Central memory CD8-positive, alpha-beta T cell (primary cell): Measurements from ENCODE around the gene SGSH.

Experiments
- ATAC-seq: fragments of 150-1000 bp; cut with Tn5 transposase; replicated peaks from 2 replicates; pipeline ENCODE4 v1.10.0; 2022; ENCODE audit warnings: mild to moderate bottlenecking, moderate FRiP score, moderate number of reproducible peaks; ENCODE audit not compliant: poor library complexity, severe bottlenecking; ENCODE audit errors: extremely low read depth
- DNase-seq, 2 donors: peaks; one replicate each; pipeline ENCODE4 v3.0.0; 2021; ENCODE audit warnings: low spot score in 2 of 2
- H3K27ac Mint-ChIP-seq: one replicate; pipeline ENCODE4 v1.8.0; 2022; ENCODE audit warnings: low read depth, mild to moderate bottlenecking, moderate library complexity, mixed read lengths
- H3K27me3 Mint-ChIP-seq: one replicate; pipeline ENCODE4 v1.8.0; 2022; ENCODE audit warnings: mixed read lengths
- H3K36me3 Mint-ChIP-seq: one replicate; pipeline ENCODE4 v1.8.0; 2022; ENCODE audit warnings: mild to moderate bottlenecking, moderate library complexity, mixed read lengths; ENCODE audit not compliant: insufficient read depth
- H3K4me1 Mint-ChIP-seq: one replicate; pipeline ENCODE4 v1.8.0; 2022; ENCODE audit warnings: mixed read lengths
- H3K4me3 Mint-ChIP-seq: one replicate; pipeline ENCODE4 v1.8.0; 2022; ENCODE audit warnings: mild to moderate bottlenecking, moderate library complexity, mixed read lengths
- H3K9me3 Mint-ChIP-seq: one replicate; pipeline ENCODE4 v1.8.0; 2022; ENCODE audit warnings: mixed read lengths

SGSH gene

DNA sequence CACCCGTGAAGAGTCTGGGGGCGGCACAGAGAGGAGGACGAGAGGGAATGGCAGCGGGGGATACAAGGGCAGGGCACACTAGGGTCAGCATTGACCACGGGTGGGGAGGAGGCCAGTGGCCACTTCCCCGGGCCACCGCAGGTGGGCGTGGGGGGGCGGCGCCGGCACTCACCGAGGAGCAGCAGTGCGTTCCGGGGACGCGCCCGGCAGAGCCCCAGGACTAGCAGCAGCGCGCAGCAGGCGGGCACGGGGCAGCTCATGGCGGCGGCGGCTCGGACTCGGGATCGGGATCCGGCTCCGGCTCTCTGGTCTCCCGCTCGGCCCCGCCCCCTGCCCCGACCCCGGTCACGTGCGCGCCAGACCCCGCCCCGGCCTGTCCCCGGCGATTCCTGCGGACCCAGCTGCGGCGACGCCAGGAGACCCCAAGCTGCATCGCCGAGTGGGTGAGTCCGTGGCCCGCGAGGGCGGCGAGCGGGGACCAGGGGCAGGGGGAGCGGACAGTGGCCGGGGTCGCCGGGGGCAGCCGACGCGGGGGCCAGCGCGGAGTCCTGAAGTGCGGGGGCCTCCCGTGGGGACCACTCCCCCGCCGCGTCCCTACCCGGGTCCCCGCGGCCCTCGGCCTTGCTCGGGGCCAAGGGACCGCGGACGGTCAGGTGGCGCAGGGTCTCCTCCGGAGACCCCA is at the start of gene SGSH, which contains the start of gene SLC26A11:
Gene SGSH (minus strand): TSS at position 280 of the 682 bp plus-strand sequence. CDS start 20 bp downstream, at position 260.
Gene SLC26A11 (plus strand): TSS at position 374 of the 682 bp plus-strand sequence. CDS start 1,134 bp downstream, outside the sequence.
- Mint-ChIP-seq H3K27ac (peak within 1 kb of the TSS; percentile 98), H3K9me3 (no peaks in the 10 kb centered on the region), H3K4me1 (peaks cover 50% of the 10 kb centered on the region), H3K27me3 (no peaks in the 10 kb centered on the region), H3K4me3 (peak within 1 kb of the TSS; percentile 90), H3K36me3 (peaks cover 14% of the 10 kb centered on the region)
- peak; percentile 48 for ATAC-seq
- DNase-seq: peak in 1 of 2 donors; percentile 25

DNA sequence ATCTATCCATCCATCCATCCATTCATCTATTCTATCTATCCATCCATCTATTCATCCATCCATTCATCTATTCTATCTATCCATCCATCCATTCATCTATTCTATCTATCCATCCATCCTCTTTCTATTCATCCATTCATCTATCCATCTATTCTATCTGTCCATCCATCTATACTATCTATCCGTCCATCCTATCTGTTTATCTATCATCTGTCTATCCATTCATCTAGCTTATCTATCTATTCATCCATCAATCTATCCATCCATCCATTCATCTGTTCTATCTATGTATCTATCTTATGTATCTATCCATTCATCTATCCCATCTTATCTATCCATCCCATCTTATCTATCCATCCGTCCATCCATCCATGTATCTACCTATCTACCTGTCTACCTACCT is 49.3 kb upstream of the SGSH start:
- no peaks in the 10 kb centered on the region for H3K9me3 Mint-ChIP-seq
- ATAC-seq (no peak), DNase-seq (no peak)
- H3K4me3 Mint-ChIP-seq: no peak overlapping the region
- peaks cover 41% of the 10 kb centered on the region for H3K4me1 Mint-ChIP-seq
- H3K27ac Mint-ChIP-seq: no peak overlapping the region
- no peaks in the 10 kb centered on the region for H3K27me3 Mint-ChIP-seq
- peaks cover 51% of the 10 kb centered on the region for H3K36me3 Mint-ChIP-seq

DNA sequence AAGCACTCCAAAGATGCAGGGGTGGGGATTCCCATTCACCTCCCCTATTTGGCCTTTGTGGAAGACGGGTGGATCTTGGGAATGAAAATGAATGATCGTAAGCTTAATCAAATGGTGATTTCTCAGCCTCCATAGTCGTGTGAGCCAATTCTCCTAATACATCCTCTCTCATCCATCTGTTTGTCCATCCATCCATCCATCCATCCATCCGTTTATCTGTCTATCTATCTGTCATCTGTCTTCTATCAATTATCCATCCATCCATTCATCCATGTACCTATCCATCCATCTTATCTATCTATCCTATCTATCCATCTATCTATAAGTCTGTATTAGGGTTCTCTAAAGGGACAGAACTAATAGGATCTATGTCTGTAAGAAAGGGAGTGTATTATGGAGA is 48.3 kb upstream of the SGSH start:
- no peak overlapping the region for H3K4me3 Mint-ChIP-seq
- H3K4me1 Mint-ChIP-seq: peaks cover 40% of the 10 kb centered on the region
- no peak for DNase-seq
- H3K36me3 Mint-ChIP-seq: peaks cover 50% of the 10 kb centered on the region
- no peak overlapping the region for H3K27ac Mint-ChIP-seq
- no peak for ATAC-seq
- H3K27me3 Mint-ChIP-seq: no peaks in the 10 kb centered on the region
- H3K9me3 Mint-ChIP-seq: no peaks in the 10 kb centered on the region

DNA sequence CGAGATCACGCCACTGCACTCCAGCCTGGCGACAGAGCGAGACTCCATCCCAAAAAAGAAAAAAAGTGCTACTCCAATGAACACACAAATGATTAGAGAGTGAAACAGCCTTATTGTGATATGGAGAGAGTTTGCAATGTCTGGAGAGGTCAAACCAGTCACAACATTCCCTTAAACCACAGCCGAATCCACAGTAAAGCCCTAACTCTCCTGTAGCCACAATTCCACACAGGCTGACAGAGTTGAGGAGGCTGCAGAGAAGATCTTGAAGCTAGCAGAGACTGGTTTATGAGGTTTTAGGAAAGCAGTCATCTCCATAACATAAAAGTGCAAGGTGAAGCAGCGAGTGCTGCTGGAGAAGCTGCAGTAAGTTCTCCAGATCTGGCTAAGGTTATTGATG is 47.3 kb upstream of the SGSH start:
- no peaks in the 10 kb centered on the region for H3K27me3 Mint-ChIP-seq
- peaks cover 47% of the 10 kb centered on the region for H3K36me3 Mint-ChIP-seq
- peaks cover 40% of the 10 kb centered on the region for H3K4me1 Mint-ChIP-seq
- no peaks in the 10 kb centered on the region for H3K9me3 Mint-ChIP-seq
- DNase-seq (no peak), ATAC-seq (no peak)
- H3K27ac Mint-ChIP-seq: no peak overlapping the region
- H3K4me3 Mint-ChIP-seq: peak overlapping the region; percentile 27

DNA sequence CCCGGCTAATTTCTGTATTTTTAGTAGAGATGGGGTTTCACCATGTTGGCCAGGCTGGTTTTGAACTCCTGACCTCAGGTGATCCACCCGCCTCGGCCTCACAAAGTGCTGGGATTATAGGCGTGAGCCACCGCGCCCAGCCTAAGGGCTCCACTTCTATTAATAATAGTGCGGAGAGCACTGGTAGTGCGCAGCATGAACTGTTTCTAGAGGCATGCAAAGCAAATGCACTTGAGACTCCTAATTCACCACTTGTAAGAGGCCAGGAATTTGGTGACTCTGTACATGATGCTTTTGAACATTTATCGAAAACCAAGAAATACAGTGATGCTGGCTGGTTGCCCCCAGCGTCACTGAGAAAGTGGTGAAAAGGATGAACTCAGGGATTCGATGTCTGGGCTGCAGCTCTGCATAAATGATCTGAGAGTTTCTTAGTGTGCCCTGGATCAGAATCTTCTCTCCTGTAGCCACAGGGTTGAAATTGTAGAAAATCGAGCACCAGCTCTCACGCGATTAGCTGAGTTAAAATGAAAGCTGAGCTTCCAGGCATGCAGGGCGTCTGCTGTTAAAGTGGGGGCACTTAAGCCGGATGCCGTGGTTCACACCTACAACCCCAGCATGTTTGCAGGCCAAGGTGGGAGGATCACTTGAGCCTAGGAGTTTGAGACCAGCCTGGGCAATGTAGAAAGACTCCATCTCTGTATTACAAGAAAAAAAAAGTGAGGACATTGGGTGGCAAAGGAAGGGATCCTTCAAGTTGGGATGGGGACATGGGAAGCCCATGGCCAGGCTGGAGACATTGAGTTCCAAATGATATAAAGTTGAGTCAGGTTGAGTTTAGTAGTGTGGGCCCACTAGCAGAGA is 45.3 kb upstream of the SGSH start:
- peaks cover 44% of the 10 kb centered on the region for H3K4me1 Mint-ChIP-seq
- H3K9me3 Mint-ChIP-seq: no peaks in the 10 kb centered on the region
- H3K4me3 Mint-ChIP-seq: peak overlapping the region; percentile 94
- ATAC-seq: peak; percentile 75
- no peaks in the 10 kb centered on the region for H3K27me3 Mint-ChIP-seq
- peaks cover 47% of the 10 kb centered on the region for H3K36me3 Mint-ChIP-seq
- H3K27ac Mint-ChIP-seq: peak overlapping the region; percentile 90
- DNase-seq: peak; percentile 51 to 72

DNA sequence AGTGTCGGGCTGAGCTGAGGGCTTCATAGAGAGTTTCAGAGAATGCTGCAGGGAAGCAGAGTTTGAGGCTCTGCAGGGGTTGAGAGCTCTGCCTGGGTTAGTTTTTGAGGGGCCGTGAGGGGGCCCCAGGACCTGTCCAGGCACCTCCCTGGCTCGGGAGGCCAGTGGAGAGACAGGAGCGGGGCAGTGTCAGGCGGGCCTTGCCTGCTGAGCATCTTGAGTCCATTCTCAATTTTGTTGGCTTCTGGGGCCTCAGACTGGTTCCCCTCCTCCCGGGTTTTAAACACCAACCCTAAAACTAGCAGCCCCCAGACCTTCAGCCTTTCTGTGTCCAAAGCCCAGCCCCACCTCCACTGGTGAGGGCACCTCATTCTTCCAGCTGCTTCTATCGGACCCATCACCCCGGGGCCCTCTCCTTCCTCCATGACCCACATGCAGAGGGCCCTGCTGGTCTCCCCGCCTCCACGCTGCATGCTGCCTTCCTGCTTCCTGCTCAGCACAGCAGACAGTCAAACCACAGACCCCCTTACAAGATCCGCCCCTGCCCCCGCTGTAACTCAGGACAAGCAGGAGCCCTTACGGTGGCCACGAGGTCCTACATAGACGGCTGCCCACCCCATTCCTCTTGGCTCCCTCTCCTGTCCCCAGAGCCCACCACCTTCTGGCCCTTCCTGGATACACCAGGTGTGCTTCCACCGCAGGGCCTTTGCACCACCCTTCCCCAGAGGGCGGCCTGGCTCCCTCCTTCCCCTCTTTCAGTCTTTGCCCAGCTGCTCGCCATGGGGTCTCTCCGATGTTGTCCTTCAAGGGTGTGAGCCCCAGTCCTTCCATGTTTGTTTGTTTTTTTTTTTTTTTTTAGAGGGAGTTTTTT is 44.3 kb upstream of the SGSH start:
- Mint-ChIP-seq H3K36me3 (peaks cover 46% of the 10 kb centered on the region), H3K9me3 (no peaks in the 10 kb centered on the region), H3K4me1 (peaks cover 45% of the 10 kb centered on the region), H3K27me3 (no peaks in the 10 kb centered on the region), H3K4me3 (peak overlapping the region; percentile 94), H3K27ac (peak overlapping the region; percentile 90)
- ATAC-seq: no peak
- DNase-seq: peak in 1 of 2 donors; percentile 41

DNA sequence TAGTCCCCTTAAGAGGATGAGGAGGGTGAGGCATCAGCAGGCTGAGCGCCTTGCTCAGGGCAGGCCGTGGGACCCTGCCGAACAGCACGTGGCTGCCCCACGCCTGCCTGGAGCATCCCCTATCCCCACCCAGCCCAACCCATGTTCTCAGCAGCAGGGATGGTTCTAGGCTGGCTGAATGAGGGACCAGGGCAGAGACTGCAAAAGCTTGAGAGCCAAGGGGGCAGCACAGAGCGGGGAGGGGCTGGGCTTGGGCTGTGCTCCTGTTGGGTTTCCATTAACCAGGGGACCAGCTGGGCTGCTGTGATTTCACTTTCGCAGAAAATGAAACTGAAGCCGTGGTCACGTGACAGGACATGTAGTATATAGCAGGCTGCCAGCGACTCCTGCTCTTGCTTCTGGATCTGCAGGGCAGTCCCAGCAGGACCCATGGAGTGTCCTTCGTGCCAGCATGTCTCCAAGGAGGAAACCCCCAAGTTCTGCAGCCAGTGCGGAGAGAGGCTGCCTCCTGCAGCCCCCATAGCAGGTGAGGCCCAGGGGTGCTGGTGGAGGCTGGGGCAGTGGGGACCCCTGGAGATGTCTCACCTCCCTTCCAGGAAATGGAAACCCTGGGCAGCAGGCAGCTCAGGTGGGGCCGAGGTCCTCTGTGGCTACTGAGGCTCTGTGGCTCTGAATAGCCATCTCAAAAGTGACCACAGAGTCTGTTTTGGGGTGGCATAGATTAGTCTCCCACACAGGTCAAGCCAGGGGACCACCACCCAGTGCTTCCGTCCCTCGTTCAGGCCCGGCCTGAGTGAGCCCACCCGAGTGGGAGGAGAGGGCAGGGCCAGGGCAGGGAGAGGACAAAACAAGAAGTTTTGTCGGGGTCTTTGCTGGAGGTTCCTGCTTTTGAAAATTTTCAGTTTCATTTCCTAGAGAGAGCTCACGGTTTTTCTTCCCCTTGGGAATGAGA is 43.4 kb upstream of the SGSH start:
- Mint-ChIP-seq H3K36me3 (peaks cover 46% of the 10 kb centered on the region), H3K4me1 (peaks cover 52% of the 10 kb centered on the region), H3K27me3 (no peaks in the 10 kb centered on the region), H3K27ac (peak overlapping the region; percentile 88), H3K4me3 (peak overlapping the region; percentile 94), H3K9me3 (no peaks in the 10 kb centered on the region)
- peak; percentile 62 to 72 for DNase-seq
- ATAC-seq: peak; percentile 28

DNA sequence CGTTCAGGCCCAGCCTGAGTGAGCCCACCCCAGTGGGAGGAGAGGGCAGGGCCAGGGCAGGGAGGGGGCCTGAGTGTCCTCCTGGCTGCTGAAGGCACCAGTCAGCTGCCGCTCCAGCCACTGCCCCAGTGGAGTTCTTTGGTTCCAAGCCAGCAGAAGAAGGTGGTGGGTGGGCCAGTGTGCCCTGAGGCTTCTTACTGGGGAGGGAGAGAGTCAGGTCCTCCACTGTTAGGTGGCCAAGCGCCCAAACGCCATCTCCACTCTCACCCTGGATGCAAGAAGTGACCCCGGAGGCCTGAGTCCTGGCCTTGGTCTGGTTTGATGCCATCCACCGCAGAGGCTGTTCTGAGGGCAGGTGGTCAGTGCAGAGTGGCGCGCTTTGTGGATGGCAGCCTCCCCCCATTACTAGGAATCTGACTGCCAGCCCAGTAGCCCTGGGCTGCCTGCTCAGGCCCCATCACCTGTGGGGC is 42.7 kb upstream of the SGSH start:
- H3K9me3 Mint-ChIP-seq: no peaks in the 10 kb centered on the region
- ATAC-seq (no peak), DNase-seq (no peak)
- H3K27me3 Mint-ChIP-seq: no peaks in the 10 kb centered on the region
- H3K4me3 Mint-ChIP-seq: peak overlapping the region; percentile 94
- H3K27ac Mint-ChIP-seq: peak overlapping the region; percentile 88
- H3K4me1 Mint-ChIP-seq: peaks cover 59% of the 10 kb centered on the region
- H3K36me3 Mint-ChIP-seq: peaks cover 43% of the 10 kb centered on the region

DNA sequence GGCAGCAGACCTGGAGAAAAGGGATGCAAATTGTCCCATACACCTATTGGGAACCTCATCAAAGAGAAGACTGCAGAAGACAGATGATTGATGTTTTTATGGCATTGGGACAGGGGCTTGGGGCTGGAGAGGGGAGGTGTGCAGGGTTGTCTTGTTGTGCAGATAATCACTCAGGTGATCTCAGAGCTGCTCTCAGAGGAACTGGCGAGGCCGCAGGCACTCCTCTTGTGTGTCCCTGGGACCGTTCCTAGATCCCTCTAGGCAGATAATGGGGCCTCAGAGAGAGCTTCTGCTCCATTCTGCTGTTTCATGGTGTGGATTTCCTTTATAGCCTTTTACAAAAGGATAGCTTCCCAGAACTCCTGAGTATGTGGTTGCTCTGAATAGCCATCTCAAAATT is 42.2 kb upstream of the SGSH start:
- Mint-ChIP-seq H3K27ac (no peak overlapping the region), H3K27me3 (no peaks in the 10 kb centered on the region), H3K4me1 (peaks cover 61% of the 10 kb centered on the region), H3K9me3 (no peaks in the 10 kb centered on the region), H3K4me3 (peak overlapping the region; percentile 94), H3K36me3 (peaks cover 39% of the 10 kb centered on the region)
- DNase-seq: no peak
- ATAC-seq: no peak

DNA sequence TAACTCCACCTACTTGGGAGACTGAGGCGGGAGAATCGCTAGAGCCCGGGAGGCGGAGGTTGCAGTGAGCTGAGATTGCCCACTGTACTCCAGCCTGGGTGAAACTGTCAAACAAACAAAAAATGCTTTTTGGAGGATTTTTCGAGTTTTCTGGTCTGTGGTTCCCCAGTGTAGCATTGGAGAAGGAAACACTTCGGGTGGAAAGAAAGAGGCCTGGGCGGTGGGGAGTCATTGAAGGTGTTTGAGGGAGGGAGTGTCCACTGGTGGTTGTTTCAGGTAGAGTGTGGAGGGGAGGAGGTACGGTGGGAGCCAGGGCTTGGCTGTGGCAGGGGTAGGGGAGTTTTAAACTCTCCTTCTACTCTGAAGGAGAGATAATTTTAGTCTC is 41.8 kb upstream of the SGSH start:
- ATAC-seq (no peak), DNase-seq (no peak)
- Mint-ChIP-seq H3K27ac (peak overlapping the region; percentile 83), H3K4me1 (peaks cover 59% of the 10 kb centered on the region), H3K36me3 (peaks cover 35% of the 10 kb centered on the region), H3K4me3 (peak overlapping the region; percentile 94), H3K9me3 (no peaks in the 10 kb centered on the region), H3K27me3 (no peaks in the 10 kb centered on the region)

DNA sequence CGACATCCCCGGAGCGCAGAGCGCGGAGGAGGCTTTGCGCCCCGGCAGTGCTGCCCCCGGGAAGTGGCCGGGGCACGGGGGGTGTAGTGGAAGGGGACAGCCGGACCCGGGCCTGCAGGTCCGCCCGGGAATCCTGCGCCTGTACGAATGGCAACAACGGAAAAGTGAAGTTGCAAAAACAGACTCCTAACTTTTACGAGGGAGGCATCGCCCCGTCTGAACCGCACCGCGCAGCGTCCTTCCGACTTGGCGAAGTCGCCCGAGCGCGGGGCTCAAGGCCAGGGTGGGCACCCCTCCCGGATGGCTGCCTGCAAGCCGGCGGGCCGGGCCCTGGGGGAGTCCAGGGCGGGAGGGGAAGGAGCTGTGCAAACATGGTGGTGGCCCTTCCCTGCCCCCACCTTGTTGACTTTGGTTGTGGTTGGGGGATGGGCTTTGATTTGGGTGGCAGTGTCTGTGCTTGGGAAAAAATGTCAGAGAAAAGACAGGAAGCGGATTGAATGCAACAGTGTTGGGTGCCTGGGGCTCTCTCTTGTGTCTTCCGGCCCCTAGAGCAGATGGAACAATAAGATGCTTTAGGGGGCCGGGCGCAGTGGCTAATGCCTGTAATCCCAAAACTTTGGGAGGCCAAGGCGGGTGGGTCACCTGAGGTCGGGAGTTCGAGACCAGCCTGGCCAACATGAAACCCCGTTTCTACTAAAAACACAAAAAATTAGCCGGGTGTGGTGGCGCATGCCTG is 41.2 kb upstream of the SGSH start:
- DNase-seq: peak; percentile 43 to 64
- H3K9me3 Mint-ChIP-seq: no peaks in the 10 kb centered on the region
- peaks cover 32% of the 10 kb centered on the region for H3K36me3 Mint-ChIP-seq
- ATAC-seq: peak; percentile 37
- peak overlapping the region; percentile 83 for H3K27ac Mint-ChIP-seq
- no peaks in the 10 kb centered on the region for H3K27me3 Mint-ChIP-seq
- H3K4me3 Mint-ChIP-seq: peak overlapping the region; percentile 94
- H3K4me1 Mint-ChIP-seq: peaks cover 59% of the 10 kb centered on the region
